ENCODE measurements around the gene PTPN12.
"Not testable (repeated sequence)": the region's sequence is repeated elsewhere in the genome, so short reads cannot be mapped to it uniquely, and the experiment has no call there.

The PTPN12 gene

DNA sequence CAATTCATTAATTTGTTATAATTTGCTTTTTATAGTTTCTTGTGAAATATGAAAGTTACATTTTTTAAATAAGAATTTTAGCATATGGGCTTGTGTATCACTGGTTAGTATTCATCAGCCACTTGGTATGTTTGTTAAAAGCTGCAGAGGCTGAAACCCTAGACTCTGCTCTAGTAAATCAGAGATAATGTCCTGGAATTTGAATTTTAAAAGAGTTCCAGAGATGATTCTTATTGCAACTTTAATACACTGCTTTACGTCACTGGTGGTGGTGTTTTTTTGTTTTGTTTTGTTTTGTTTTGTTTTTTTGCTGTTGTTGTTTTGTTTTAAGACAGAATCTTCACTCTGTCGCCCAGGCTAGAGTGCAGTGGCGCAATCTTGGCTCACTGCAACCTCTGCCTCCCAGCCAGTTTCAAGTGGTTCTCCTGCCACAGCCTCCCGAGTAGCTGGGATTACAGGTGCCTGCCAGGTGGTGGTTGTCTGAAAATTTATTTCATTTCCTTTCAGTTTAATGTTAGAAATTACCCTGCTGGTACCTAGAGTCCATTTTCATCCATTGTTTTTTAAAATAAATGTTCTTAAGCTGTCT, 43.8 kb downstream of the PTPN12 start:
- DNase-seq: no peak

DNA sequence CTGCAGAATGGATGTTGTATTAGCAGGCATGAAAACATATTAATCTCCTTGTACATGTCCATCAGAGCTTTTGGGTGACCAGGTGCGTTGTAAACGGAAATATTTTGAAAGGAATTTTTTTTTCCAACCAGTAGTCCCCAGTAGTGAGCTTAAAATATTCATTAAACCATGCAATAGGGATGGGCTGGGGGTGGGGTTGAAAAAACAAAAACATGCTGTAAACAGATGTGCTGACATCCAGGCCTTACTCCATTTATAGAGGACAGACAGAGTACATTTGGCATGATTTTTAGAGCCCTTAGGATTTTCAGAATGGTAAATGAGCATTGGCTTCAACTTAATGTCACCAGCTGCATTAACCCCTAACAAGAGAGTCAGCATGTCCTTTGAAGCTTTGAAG, 50.2 kb downstream of the PTPN12 start:
- DNase-seq: no peak

DNA sequence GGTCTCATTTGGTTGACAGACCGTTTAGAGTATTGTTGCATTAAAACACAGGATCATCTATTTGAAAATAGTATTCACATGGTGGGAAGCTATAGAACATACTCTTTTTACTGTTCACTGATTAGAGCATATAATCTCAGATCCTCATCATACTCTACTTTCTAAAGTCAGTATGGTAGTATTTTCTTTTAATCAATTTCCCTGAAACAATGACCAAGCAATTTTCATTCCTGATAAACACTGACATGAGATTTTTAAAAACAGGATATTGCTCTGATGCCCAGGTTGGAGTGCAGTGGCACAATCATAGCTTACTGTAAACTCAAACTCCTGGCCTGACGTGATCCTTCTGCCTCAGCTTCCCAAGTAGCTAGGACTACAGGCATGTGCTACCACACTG, 63.9 kb downstream of the PTPN12 start:
- no peak for DNase-seq

DNA sequence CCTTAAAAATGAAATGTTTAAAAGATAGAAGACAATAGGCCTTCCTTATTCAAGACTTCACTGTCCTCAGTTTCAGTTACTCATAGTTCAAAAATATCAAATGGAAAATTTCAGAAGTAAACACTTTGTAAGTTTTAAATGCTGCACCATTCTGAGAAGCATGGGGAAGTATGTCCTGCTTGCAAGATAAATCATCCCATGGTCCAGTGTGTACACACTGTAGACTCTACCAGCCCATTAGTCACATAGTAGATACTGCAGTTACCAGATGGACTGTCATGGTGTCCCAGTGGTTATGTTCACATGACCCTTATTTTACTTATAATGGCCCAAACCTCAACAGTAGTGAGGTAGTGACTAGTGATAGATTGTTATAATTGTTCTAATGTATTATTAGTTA, 69.5 kb downstream of the PTPN12 start:
- no peak for DNase-seq

DNA sequence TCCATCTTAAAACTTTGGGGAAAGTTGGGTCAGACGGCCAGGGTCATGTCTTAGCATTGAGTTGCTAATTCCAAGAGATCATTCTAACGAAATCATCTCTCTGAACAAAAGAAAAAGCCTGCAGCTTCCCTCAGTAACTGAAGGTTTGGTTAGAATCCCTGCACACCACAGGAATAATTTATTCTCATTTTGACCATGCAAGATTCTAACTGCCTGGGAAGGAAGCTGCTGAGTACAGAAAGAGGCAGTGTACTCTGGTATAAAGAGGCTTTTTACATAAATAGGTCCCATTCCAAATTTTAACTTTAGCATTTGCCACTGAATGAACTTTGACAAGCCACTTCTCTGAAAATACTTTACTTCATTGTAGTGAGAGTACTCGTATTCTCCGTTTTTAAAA, 82.2 kb downstream of the PTPN12 start:
- DNase-seq: no peak

DNA sequence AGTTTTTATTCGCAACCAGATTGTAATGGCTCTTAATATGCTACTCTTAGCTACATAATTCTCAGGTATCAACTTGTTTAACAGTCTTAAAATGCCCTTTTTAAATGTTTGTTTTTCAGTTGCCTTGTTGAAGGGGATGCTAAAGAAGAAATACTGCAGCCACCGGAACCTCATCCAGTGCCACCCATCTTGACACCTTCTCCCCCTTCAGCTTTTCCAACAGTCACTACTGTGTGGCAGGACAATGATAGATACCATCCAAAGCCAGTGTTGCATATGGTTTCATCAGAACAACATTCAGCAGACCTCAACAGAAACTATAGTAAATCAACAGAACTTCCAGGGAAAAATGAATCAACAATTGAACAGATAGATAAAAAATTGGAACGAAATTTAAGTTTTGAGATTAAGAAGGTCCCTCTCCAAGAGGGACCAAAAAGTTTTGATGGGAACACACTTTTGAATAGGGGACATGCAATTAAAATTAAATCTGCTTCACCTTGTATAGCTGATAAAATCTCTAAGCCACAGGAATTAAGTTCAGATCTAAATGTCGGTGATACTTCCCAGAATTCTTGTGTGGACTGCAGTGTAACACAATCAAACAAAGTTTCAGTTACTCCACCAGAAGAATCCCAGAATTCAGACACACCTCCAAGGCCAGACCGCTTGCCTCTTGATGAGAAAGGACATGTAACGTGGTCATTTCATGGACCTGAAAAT, 89.7 kb downstream of the PTPN12 start:
- no peak for DNase-seq

DNA sequence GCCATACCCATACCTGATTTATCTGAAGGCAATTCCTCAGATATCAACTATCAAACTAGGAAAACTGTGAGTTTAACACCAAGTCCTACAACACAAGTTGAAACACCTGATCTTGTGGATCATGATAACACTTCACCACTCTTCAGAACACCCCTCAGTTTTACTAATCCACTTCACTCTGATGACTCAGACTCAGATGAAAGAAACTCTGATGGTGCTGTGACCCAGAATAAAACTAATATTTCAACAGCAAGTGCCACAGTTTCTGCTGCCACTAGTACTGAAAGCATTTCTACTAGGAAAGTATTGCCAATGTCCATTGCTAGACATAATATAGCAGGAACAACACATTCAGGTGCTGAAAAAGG, 90.2 kb downstream of the PTPN12 start:
- DNase-seq: no peak

DNA sequence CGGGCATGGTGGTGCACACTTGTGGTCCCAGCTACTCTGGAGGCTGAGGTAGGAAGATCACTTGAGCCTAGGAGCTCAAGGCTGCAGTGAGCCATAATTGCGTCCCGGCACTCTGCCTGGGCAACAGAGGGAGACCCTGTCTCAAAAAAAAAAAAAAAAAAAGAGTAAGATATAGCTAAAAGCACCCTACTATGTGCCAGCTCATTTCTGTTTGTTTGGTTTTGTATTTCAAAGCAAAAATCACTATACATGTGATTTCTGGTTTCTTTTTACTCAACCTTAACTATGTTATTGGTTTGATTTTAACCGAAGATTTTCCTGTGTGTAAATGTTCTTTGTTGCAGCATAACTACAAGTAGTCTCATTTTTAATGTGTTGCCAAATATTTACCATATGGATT, 92.7 kb downstream of the PTPN12 start:
- no peak for DNase-seq

DNA sequence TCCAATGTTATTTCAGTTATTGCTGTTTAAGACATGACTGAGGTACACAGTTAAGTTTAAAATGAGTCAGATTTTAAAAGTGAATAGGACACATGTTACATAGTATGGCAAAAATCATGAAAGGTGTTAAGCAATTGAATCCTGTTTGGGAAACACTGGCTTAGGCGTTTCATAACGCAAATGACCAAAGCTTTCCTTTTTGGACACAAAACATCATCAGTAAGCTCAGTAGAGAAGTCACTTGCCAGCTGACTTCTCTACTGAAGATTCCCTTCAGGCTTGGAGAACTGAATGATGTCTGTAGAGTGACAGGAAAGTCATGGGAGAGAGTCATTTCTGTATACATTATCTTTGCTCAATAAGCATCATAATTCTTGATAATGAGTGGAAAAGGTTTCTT, 94.7 kb downstream of the PTPN12 start:
- DNase-seq: no peak

DNA sequence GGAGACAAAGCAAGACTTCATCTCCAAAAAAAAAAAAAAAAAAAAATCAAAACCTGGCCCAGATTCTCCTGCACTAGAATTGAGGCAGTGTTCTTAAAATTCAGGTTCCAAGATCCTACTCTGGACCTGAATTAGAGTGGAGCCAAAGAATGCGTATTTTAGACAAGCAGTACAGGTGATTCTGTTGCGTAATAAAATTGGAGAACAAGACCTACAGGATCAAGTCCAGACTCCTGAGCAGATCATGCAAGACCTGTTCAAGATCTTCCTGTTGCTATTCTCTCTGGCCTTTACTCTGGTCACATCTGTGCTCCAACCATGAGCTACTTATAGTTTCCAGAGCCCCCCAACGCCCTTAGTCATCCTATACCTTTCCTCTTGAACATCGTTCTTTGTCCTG, 107.7 kb downstream of the PTPN12 start:
- no peak for DNase-seq

DNA sequence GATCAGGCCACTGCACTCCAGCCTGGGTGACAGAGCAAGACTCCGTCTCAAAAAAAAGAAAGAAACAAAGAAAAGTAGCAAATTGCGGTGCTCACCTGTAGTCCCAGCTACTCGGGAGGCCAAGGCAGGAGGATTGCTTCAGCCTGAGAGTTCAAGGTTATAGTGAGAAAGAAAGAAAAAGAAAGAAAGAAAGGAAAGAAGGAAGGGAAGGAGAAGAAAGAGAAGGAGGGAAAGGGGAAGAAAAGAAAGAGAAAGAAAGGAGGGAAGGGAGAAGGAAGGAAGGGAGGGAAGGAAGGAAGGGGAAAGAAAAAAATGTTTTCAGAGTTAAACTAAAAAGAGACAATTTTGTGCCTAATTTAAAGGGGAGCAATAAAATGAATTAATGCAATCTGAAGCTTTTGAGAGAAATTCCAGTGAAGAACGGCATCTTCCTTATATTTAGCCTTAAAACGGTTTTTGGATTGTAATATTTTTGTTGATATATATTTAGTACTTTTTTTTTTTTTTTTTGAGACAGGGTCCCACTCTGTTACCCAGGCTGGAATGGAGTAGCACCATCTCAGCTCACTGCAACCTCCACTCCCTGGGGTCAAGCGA, 111.7 kb downstream of the PTPN12 start:
- DNase-seq: no peak

DNA sequence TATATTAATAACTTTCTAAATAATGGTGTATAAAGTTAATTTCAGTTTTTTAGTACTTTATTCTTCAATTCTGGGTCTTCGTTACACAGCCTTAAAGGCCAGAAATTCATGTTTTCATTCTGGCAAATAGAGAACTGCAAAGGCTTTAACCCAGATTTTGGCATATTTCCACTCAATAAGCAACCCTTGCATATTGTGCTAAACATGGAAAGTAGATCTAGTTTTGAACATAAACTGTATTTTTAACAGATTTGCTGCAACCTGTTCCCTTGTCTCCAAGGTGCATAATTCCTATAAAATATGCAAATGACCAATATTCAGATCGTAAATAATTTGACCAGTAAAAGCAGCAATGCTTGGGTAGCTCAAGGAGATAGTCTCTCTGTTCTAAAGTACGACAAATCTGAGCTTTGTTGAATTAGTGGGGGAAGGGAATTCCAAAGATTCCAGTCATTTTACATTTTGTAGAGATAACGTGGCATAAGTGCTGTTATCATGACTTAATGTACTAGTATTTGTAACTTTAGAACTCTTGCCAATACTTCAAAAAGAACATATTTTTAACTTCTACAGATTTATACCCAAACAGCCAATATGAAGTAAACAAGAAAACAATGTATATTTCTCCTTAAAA, 112.7 kb downstream of the PTPN12 start:
- no peak for DNase-seq

DNA sequence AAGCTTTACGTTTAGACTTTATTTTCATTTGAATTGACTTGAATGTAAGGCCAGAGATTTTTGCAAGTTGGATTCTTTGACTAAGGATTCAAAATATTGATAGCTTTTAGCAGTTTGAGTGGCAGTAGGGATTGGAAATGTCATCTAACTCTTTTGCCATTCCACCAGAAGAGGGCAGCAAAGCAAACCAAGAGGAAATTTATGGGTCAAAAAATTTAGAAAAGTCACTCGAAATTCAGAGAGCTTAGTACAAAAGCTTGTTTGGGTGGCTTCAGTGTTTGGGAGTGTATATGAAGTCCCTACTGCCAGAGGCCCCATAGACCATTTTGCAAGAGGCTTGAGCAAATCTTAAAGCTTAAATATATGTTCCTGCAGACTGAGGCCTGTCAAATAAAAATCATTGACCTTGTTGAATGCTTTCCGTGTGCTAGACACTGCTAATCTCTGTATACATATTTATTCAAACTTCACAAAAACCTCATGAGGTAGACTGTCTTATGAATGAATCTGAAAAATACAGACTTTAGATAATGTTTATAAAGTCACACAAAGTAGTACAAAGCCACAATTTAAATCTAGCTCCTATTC, 114.6 kb downstream of the PTPN12 start:
- DNase-seq: no peak

DNA sequence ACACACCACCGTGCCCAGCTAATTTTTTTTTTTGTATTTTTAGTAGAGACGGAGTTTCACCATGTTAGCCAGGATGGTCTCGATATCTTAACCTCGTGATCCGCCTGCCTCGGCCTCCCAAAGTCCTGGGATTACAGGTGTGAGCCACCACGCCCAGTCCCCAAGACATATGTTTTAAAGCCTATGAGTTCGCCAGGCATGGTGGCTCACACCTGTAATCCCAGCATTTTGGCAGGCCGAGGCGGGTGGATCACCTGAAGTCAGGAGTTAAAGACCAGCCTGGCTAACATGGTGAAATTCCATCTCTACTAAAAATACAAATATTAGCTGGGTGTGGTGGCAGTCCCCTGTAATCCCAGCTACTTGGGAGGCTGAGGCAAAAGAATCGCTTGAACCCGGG, 115.7 kb downstream of the PTPN12 start:
- not testable (repeated sequence) for DNase-seq

DNA sequence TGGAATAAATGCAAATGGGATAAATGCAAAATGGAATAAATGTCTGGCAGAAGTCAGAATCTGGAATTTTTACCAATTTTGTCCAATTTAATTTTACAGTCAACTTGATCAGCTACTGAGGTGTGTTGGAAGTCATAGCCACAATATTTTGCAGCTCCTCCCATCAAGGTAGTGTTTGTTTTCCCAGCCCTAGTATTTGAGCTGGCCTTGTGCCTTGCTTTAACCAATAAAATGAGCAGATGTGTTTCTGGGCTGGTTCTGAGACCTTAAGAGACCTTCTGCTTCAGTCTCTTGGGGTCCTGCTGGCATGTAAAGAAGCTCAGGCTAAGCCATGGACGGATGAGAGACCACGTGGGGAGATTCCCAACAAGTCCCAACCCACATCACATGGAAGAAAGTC, 116.5 kb downstream of the PTPN12 start:
- DNase-seq: no peak

DNA sequence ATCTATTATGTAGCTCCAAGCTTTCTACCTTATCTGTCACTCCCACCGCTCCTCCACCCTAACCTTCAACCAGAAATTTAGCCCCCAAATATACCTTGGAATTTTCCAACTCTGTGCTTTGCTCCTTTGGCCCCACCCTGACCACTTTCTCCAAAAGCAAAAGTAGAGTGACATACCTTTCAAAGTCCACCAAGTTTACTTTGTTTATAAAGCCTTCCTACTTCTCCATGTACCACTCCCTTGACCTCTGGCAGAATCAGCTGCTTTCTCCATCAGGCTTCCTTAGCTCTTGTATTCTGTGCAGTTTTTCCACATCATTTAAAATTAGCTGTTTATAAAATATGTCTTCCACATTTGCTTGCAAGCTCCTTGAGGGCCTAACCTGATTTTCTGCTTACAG, 118.3 kb downstream of the PTPN12 start:
- no peak for DNase-seq

DNA sequence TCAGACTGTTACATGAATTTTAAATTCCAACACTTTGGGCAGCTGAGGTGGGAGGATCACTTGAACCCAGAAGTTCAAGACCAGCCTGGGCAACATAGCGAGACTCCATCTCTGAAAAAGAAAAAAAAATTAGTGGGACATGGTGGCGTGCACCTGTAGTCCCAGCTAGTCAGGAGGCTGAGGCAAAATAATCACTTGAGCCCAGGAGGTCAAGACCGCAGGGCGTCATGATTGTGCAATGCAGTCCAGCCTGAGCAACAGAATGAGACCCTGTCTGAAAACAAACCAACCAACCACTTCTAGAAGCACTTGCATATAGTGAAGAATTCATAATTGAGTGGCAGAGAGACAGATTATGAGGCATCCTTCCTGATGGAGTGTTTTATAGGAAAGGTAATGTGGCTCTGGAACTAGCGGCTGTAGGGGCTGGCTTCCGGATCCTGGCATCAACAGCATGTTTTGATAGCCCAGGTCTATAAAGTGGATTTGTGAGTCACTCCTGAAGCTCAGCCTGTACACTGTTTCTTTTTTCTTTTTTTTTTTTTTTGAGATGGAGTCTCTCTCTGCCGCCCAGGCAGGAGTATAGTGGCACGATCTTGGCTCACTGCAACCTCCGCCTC, 118.9 kb downstream of the PTPN12 start:
- DNase-seq: no peak

DNA sequence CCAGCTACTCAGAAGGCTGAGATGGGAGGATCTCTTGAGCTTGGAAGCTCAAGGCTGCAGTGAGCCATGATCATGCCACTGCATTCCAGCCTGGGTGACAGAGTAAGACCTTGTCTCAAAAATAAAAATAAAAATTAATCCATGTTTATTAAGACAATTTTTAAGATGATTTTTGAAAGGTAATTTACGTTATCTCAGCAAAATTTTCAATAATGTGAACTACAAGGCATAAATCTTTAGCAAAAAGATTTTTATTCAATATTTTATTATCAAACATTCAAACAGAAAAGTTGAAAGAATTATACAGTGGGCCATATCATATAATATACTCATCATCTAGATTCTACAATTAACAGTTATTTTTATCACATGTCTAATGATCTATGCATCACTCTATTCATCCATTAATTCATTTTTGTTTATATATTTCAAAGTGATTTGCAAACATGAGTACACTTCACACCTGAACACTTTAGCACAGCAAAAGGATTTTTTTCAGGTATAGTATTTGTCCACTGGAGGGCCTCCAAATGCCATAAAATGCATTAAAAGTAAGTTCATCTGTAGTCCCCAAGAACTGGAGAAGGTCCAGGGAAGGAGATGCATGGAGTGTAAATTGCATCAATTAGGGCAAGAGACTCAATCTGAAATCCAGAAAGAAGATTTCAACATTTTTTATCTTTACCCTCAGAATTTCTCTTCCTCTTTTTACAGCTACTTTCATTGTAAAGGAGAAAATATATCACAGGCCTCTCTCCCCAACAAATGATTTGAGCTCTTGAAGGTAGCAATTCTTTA, 120.5 kb downstream of the PTPN12 start:
- no peak for DNase-seq

DNA sequence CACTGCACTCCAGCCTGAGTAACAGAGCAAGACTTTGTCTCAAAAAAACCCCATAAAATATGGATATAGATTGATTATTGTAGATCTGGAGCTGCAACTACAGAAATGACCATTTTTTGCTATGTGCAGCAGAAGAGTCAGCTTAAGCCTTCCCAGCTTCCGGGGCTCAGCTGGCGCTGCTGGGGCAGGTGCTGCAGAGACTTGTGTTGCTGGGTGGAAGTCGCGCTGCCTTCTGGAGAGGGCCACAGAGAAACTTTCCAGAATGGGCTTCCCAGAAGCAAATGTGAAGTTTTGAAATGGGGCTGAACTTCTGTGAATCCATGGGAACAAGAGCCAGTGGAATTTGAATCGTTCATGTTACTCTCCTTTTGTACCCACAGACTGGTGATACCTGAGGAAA, 121.8 kb downstream of the PTPN12 start:
- no peak for DNase-seq

DNA sequence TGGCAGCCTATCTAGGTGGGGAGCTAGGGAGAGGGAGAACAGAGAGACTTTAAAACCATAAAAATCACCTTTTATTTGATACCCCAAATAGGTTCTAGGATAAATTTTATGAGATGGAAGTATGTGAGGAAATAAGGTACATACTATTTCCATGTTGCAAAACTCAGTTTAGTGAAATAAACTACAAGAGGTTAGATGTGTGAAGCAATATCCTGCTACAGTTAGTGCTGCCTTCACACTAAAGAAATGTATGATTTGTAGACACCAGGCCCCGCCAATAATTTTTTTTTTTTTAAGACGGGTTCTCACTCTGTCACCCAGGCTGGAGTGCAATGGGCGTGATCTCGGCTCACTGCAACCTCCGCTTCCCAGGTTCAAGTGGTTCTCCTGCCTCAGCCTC, 124.7 kb downstream of the PTPN12 start:
- no peak for DNase-seq

DNA sequence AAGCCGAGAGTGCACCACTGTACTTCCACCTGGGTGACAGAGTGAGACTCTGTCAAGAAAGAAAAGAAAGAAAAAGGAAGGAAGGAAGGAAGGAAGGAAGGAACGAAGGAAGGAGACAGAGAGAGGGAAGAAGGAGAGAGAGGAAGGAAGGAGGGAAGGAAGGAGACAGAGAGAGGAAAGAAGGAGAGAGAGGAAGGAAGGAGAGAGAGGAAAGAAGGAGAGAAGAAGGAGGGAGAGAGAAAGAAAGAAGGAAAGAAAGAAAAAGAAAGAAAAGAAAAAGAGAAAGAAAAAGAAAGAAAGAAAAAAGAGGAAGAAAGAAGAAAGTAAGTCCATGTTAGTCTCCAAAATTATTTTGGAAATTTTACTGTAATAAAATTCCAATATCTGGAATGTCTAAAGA, 125.8 kb downstream of the PTPN12 start:
- DNase-seq: no peak

DNA sequence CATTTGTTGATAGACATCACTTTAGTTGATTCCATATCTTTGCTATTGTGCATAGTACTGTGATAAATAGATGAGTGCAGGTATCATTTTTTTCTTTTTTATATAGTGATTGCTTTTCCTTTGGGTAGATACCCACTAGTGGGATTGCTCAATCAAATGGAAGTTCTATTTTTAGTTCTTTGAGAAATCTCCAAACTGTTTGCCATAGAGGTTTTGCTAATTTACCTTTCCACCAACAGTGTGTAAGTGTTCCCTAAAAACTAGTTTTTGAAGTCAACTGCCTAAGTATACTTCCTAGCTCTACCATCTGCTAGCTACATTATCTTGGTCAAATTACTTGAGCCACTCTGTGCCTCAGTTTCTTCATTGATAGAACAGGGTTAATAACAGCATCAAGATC, 127.6 kb downstream of the PTPN12 start:
- DNase-seq: no peak

DNA sequence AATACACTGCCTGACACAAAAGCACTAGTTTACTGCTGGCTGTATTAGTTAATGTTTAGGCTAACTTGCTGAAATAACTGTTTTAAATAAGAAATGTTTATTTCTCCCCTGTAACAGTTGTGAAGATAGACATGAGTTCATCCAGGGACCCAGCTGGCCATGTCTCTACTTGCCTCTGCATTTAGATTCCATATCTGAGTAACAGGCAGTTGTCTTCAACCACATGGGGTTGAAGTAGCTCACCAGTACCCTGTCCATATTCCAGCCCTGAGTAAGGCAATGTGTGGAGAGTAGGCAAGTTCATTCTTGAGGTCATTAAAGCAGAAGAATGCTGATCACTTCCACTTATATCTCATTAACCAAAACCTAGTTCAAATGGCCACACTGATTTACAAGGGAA, 128.1 kb downstream of the PTPN12 start:
- DNase-seq: no peak

Measured in femur (tissue), 1 donor.